ENCODE data around the gene IGFBP3. TPM values are rescaled to one million over a fixed set of nuclear protein-coding genes. Genes with fewer than 3 reads are reported as not detected.

IGFBP3 gene
- total and polyA plus RNA-seq, 2 of the 13 experiments (the other 11 are each of a cell fraction or from before 2014, with no cell fraction given): 57.5 TPM; not detected in 1

DNA sequence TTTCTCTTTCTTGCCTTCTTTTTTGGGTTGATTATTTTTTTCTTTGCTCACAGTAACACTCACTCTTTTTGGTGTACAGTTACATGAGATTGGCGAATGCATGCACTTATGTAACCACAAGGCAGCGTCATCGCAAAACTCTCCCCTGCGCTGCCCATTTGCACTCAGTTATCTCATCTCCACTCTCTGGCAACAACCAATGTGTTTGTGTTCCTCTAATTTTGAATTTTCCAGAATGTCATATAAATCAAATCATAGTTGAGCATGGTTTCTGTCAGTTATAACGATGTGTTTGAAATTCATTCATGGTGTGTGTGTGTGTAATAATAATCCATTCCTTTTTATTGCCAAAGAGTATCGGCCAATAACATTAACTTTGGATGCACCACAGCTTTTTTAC, 23.0 kb upstream of the IGFBP3 start:
- FAIRE-seq (no peak), DNase-seq (ENCODE audit: low spot score) (no peak), ATAC-seq (no peak)
- Histone ChIP-seq H4K20me1 (ENCODE audit: insufficient read depth, low read length) (no peaks in the 10 kb centered on the region), H3K79me2 (ENCODE audit: insufficient read depth, low read length) (no peaks in the 10 kb centered on the region), H3K9ac (ENCODE audit: insufficient read depth, low read depth, low read length) (no peak overlapping the region), H3K9me3 (ENCODE audit: low read length) (no peaks in the 10 kb centered on the region), H3K4me1 (ENCODE audit: insufficient read depth, low read length) (peaks cover 8% of the 10 kb centered on the region; the same call in 1 of the 2 replicates), H3K27me3 (ENCODE audit: control insufficient read depth in 1 of 2, insufficient read depth in 2 of 2, low read length in 2 of 2) (no peaks in the 10 kb centered on the region), H3K36me3 (replicated peaks in 1 of 2; ENCODE audit: control insufficient read depth in 1 of 2, insufficient read depth in 2 of 2, low read length in 2 of 2) (no peaks in the 10 kb centered on the region), H3K4me2 (ENCODE audit: low read depth, low read length) (no peak overlapping the region), H3K4me3 (replicated peaks in 1 of 3; ENCODE audit: insufficient read depth in 1 of 3, low read depth in 2 of 3, low read length in 3 of 3) (no peak overlapping the region), H3K27ac (ENCODE audit: extremely low read length, insufficient read depth, low read length) (no peak overlapping the region), H2AFZ (ENCODE audit: low read length) (no peak overlapping the region)
- CTCF ChIA-PET (ENCODE audit: low intra/inter-chr PET ratio, low total read pairs): no interaction called here
- no peak for TF ChIP-seq ZFYVE20 (CRISPR knock-in tag; IDR thresholded peaks at IDR 0.05; ENCODE audit: borderline replicate concordance, low read depth)
- no peak for TF ChIP-seq ZNF75D (CRISPR knock-in tag; IDR thresholded peaks at IDR 0.05; ENCODE audit: borderline replicate concordance)
- no peak for TF ChIP-seq ZNF510 (CRISPR knock-in tag; IDR thresholded peaks at IDR 0.05; ENCODE audit: low read depth)
- TF ChIP-seq, protein P1, sequence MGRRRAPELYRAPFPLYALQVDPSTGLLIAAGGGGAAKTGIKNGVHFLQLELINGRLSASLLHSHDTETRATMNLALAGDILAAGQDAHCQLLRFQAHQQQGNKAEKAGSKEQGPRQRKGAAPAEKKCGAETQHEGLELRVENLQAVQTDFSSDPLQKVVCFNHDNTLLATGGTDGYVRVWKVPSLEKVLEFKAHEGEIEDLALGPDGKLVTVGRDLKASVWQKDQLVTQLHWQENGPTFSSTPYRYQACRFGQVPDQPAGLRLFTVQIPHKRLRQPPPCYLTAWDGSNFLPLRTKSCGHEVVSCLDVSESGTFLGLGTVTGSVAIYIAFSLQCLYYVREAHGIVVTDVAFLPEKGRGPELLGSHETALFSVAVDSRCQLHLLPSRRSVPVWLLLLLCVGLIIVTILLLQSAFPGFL (CRISPR knock-in tag; IDR thresholded peaks at IDR 0.05): no peak
- TF ChIP-seq, protein P2, sequence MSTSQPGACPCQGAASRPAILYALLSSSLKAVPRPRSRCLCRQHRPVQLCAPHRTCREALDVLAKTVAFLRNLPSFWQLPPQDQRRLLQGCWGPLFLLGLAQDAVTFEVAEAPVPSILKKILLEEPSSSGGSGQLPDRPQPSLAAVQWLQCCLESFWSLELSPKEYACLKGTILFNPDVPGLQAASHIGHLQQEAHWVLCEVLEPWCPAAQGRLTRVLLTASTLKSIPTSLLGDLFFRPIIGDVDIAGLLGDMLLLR (CRISPR knock-in tag; IDR thresholded peaks at IDR 0.05): no peak
- no peak for TF ChIP-seq KLF13 (CRISPR knock-in tag; IDR thresholded peaks at IDR 0.05)
- no peak for TF ChIP-seq ATRX (CRISPR knock-in tag; IDR thresholded peaks at IDR 0.05; ENCODE audit: borderline replicate concordance)
- no peak for TF ChIP-seq ZKSCAN5 (CRISPR knock-in tag; IDR thresholded peaks at IDR 0.05)
- no peak for TF ChIP-seq MED8 (CRISPR knock-in tag; IDR thresholded peaks at IDR 0.05; ENCODE audit: insufficient replicate concordance)
- TF ChIP-seq, protein P3, sequence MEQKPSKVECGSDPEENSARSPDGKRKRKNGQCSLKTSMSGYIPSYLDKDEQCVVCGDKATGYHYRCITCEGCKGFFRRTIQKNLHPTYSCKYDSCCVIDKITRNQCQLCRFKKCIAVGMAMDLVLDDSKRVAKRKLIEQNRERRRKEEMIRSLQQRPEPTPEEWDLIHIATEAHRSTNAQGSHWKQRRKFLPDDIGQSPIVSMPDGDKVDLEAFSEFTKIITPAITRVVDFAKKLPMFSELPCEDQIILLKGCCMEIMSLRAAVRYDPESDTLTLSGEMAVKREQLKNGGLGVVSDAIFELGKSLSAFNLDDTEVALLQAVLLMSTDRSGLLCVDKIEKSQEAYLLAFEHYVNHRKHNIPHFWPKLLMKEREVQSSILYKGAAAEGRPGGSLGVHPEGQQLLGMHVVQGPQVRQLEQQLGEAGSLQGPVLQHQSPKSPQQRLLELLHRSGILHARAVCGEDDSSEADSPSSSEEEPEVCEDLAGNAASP (CRISPR knock-in tag; IDR thresholded peaks at IDR 0.05; ENCODE audit: borderline replicate concordance): no peak
- TF ChIP-seq MAFF (IDR thresholded peaks at IDR 0.05; ENCODE audit: low read depth, low read length): no peak
- no peak for TF ChIP-seq SNRNP70 (IDR thresholded peaks at IDR 0.05; ENCODE audit: low read depth, low read length)
- TF ChIP-seq, protein P4, sequence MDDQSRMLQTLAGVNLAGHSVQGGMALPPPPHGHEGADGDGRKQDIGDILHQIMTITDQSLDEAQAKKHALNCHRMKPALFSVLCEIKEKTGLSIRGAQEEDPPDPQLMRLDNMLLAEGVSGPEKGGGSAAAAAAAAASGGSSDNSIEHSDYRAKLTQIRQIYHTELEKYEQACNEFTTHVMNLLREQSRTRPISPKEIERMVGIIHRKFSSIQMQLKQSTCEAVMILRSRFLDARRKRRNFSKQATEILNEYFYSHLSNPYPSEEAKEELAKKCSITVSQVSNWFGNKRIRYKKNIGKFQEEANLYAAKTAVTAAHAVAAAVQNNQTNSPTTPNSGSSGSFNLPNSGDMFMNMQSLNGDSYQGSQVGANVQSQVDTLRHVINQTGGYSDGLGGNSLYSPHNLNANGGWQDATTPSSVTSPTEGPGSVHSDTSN (CRISPR knock-in tag; IDR thresholded peaks at IDR 0.05; ENCODE audit: borderline replicate concordance): no peak
- TF ChIP-seq ZNF30 (CRISPR knock-in tag; IDR thresholded peaks at IDR 0.05): no peak
- TF ChIP-seq ZFP37 (CRISPR knock-in tag; IDR thresholded peaks at IDR 0.05; ENCODE audit: borderline replicate concordance): no peak
- no peak for TF ChIP-seq SALL2 (CRISPR knock-in tag; IDR thresholded peaks at IDR 0.05)
- no peak for TF ChIP-seq ZNF230 (CRISPR knock-in tag; IDR thresholded peaks at IDR 0.05)
- TF ChIP-seq ZNF670 (CRISPR knock-in tag; IDR thresholded peaks at IDR 0.05; ENCODE audit: borderline replicate concordance): no peak
- WGBS (ENCODE audit: low lambda C conversion rate): 66% methylated on average over 6 of the region's 6 CpGs
- BruUV-seq (replicated peaks): no TSS peak
- intact Hi-C loops (cut with micrococcal nuclease; ENCODE audit: unreplicated experiment): no loop called here
- POLR2A ChIA-PET: no interaction called here
- in situ Hi-C loops (cut with HindIII; ENCODE audit: extremely low pct_ligation_motif_present, low pct_unique_long_range_greater_than_20kb): loop anchor here (25.0 kb wide), 1 partner anchor 168 kb away; no protein-coding TSS in a partner anchor

All from HepG2 (cell line).